ENCODE results near the gene NR2C1. TPM values are rescaled to one million over a fixed set of nuclear protein-coding genes. Genes with fewer than 3 reads are reported as not detected.
"Not testable (repeated sequence)": the region's sequence is repeated elsewhere in the genome, so short reads cannot be mapped to it uniquely, and the experiment has no call there.

Gene NR2C1
- total RNA-seq, 1 experiment from 2014 or later, result 42.1 TPM

GRCh38 chr12:95096378-95096777 lies 23.0 kb upstream of the NR2C1 start:
- Histone ChIP-seq H3K27me3 (replicated peaks; ENCODE audit: insufficient read depth, low read depth, low read length, poor library complexity) (no peaks in the 10 kb centered on the region), H3K4me1 (ENCODE audit: insufficient read depth, low read length, poor library complexity, severe bottlenecking) (no peaks in the 10 kb centered on the region), H3K9me3 (ENCODE audit: low read depth, low read length, poor library complexity, severe bottlenecking) (no peaks in the 10 kb centered on the region), H3K27ac (ENCODE audit: low read depth, low read length, poor library complexity, severe bottlenecking) (no peak overlapping the region), H3K36me3 (ENCODE audit: insufficient read depth, low read length, poor library complexity, severe bottlenecking) (peaks cover 5% of the 10 kb centered on the region), H3K4me3 (ENCODE audit: low read depth, low read length, poor library complexity, severe bottlenecking) (no peak overlapping the region)
- intact Hi-C loops (cut with micrococcal nuclease; ENCODE audit: unreplicated experiment), result no loop called here
- BruUV-seq (replicated peaks), result no TSS peak
- no peak for TF ChIP-seq EZH2 (IDR thresholded peaks at IDR 0.05; ENCODE audit: borderline replicate concordance, low read depth, low read length, poor library complexity, severe bottlenecking)
- ChIA-PET CTCF (no interaction called here), POLR2A (ENCODE audit: low non-redundant PET) (no interaction called here)
- no peak for DNase-seq (ENCODE audit: low spot score)

GRCh38 chr12:95095866-95096265 lies 22.4 kb upstream of the NR2C1 start:
- CTCF ChIA-PET; BruUV-seq (replicated peaks); intact Hi-C loops (cut with micrococcal nuclease; ENCODE audit: unreplicated experiment): not testable (repeated sequence)

GRCh38 chr12:95089462-95089861 lies 16.0 kb upstream of the NR2C1 start:
- Histone ChIP-seq H3K36me3 (ENCODE audit: insufficient read depth, low read length, poor library complexity, severe bottlenecking) (peaks cover 5% of the 10 kb centered on the region), H3K27ac (ENCODE audit: low read depth, low read length, poor library complexity, severe bottlenecking) (no peak overlapping the region), H3K9me3 (ENCODE audit: low read depth, low read length, poor library complexity, severe bottlenecking) (no peaks in the 10 kb centered on the region), H3K4me1 (ENCODE audit: insufficient read depth, low read length, poor library complexity, severe bottlenecking) (no peaks in the 10 kb centered on the region), H3K4me3 (ENCODE audit: low read depth, low read length, poor library complexity, severe bottlenecking) (no peak overlapping the region), H3K27me3 (replicated peaks; ENCODE audit: insufficient read depth, low read depth, low read length, poor library complexity) (no peaks in the 10 kb centered on the region)
- DNase-seq (ENCODE audit: low spot score), result peak; percentile 4
- intact Hi-C loops (cut with micrococcal nuclease; ENCODE audit: unreplicated experiment), result no loop called here
- BruUV-seq (replicated peaks), result no TSS peak
- POLR2A ChIA-PET (ENCODE audit: low non-redundant PET), result no interaction called here
- CTCF ChIA-PET, result no interaction called here
- TF ChIP-seq EZH2 (IDR thresholded peaks at IDR 0.05; ENCODE audit: borderline replicate concordance, low read depth, low read length, poor library complexity, severe bottlenecking) (no peak), CTCF (conservative IDR thresholded peaks at IDR 0.05; ENCODE audit: low read depth, low read length) (no peak)

More at GRCh38 chr12:95095866-95096265, 22.4 kb upstream of the NR2C1 start:
- H3K27ac ChIP-seq (ENCODE audit: low read depth, low read length, poor library complexity, severe bottlenecking); H3K36me3 ChIP-seq (ENCODE audit: insufficient read depth, low read length, poor library complexity, severe bottlenecking); H3K4me1 ChIP-seq (ENCODE audit: insufficient read depth, low read length, poor library complexity, severe bottlenecking); H3K9me3 ChIP-seq (ENCODE audit: low read depth, low read length, poor library complexity, severe bottlenecking); H3K27me3 ChIP-seq (replicated peaks; ENCODE audit: insufficient read depth, low read depth, low read length, poor library complexity); H3K4me3 ChIP-seq (ENCODE audit: low read depth, low read length, poor library complexity, severe bottlenecking); DNase-seq (ENCODE audit: low spot score); POLR2A ChIA-PET (ENCODE audit: low non-redundant PET): not testable (repeated sequence)

- Histone ChIP-seq H3K9me3 (ENCODE audit: low read depth, low read length, poor library complexity, severe bottlenecking) (no peaks in the 10 kb centered on the region), H3K4me3 (ENCODE audit: low read depth, low read length, poor library complexity, severe bottlenecking) (no peak overlapping the region), H3K36me3 (ENCODE audit: insufficient read depth, low read length, poor library complexity, severe bottlenecking) (peaks cover 5% of the 10 kb centered on the region), H3K4me1 (ENCODE audit: insufficient read depth, low read length, poor library complexity, severe bottlenecking) (no peaks in the 10 kb centered on the region), H3K27me3 (replicated peaks; ENCODE audit: insufficient read depth, low read depth, low read length, poor library complexity) (no peaks in the 10 kb centered on the region), H3K27ac (ENCODE audit: low read depth, low read length, poor library complexity, severe bottlenecking) (no peak overlapping the region)
- CTCF ChIA-PET, result no interaction called here
- POLR2A ChIA-PET (ENCODE audit: low non-redundant PET), result no interaction called here
- TF ChIP-seq CTCF (conservative IDR thresholded peaks at IDR 0.05; ENCODE audit: low read depth, low read length), result no peak
- no peak for TF ChIP-seq EZH2 (IDR thresholded peaks at IDR 0.05; ENCODE audit: borderline replicate concordance, low read depth, low read length, poor library complexity, severe bottlenecking)
- BruUV-seq (replicated peaks), result no TSS peak
- intact Hi-C loops (cut with micrococcal nuclease; ENCODE audit: unreplicated experiment), result no loop called here
- DNase-seq (ENCODE audit: low spot score), result no peak
Observed at GRCh38 chr12:95088379-95088778, 15.0 kb upstream of the NR2C1 start.
